Ascending aorta (tissue), 2 donors: ENCODE results near the gene ACOXL. TPM values are rescaled to one million over a fixed set of nuclear protein-coding genes. Genes with fewer than 3 reads are reported as not detected.

Experiments
- DNase-seq, 2 donors: peaks; one replicate each; pipeline ENCODE4 v3.0.0-alpha.2; 2019; ENCODE audit warnings: low spot score in 2 of 2
- H3K27ac ChIP-seq, 2 donors: fragments of 200-600 bp; sonication (generic); one replicate each; pipeline ENCODE4 v1.5.1; 2016 to 2017; ENCODE audit warnings: mild to moderate bottlenecking in 1 of 2
- H3K27me3 ChIP-seq: fragments of 200-600 bp; sonication (generic); one replicate; pipeline ENCODE4 v1.5.1; 2017
- H3K36me3 ChIP-seq, 2 donors: fragments of 200-600 bp; sonication (generic); one replicate each; pipeline ENCODE4 v1.5.1; 2016
- H3K4me1 ChIP-seq, 2 donors: fragments of 200-600 bp; sonication (generic); one replicate each; pipeline ENCODE4 v1.5.1; 2016 to 2017; ENCODE audit warnings: mild to moderate bottlenecking in 1 of 2
- H3K4me3 ChIP-seq, 2 donors: fragments of 200-600 bp; sonication (generic); one replicate each; pipeline ENCODE4 v1.5.1; 2016 to 2017; ENCODE audit warnings: mild to moderate bottlenecking in 1 of 2
- H3K9me3 ChIP-seq, 2 donors: fragments of 200-600 bp; sonication (generic); one replicate each; pipeline ENCODE4 v1.5.1; 2016
- intact Hi-C: fragments of 100-400 bp; cut with DNase I; formaldehyde crosslinking; loops from one replicate; pipeline ENCODE4 v1.15.1; 2023
- total RNA-seq: library from RNA; depleted of rRNA; stranded (reverse); fragments of >200 nt; gene quantifications from one replicate; pipeline ENCODE4 v1.1.0, GENCODE V29; 2016
- TF ChIP-seq, protein P1 (sequence below), 3 experiments: fragments of 200-600 bp in 2 of 3; fragments of 450-650 bp in 1 of 3; sonication (generic) in 2 of 3; IDR thresholded peaks; one replicate each; pipeline ENCODE4 v1.5.1; 2016 to 2019; ENCODE audit warnings: antibody characterized with exemption in 3 of 3, mild to moderate bottlenecking in 1 of 3, moderate library complexity in 1 of 3

The ACOXL gene
- total RNA-seq, 1 donor from 2014 or later, result not detected

DNA sequence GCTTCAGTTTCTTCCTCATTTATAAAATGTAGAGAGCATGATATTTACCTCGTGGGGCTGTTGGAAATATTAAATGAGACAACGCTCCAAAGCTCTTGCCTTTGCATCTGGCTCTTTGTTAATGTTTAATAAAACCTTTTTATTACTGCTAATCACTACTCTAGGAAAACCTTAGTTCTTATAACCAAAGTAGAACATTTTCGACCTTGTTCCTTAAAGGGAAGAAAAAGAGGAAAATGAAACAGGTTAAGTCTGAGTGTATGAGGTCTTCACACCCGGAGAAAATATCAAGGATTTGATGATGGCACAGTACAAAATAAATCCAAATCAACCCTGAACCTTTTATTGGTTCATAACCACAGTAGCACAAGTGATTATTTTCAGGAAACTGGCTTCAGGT lies 301.8 kb downstream of the ACOXL start:
- TF ChIP-seq, protein P1, sequence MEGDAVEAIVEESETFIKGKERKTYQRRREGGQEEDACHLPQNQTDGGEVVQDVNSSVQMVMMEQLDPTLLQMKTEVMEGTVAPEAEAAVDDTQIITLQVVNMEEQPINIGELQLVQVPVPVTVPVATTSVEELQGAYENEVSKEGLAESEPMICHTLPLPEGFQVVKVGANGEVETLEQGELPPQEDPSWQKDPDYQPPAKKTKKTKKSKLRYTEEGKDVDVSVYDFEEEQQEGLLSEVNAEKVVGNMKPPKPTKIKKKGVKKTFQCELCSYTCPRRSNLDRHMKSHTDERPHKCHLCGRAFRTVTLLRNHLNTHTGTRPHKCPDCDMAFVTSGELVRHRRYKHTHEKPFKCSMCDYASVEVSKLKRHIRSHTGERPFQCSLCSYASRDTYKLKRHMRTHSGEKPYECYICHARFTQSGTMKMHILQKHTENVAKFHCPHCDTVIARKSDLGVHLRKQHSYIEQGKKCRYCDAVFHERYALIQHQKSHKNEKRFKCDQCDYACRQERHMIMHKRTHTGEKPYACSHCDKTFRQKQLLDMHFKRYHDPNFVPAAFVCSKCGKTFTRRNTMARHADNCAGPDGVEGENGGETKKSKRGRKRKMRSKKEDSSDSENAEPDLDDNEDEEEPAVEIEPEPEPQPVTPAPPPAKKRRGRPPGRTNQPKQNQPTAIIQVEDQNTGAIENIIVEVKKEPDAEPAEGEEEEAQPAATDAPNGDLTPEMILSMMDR (IDR thresholded peaks at IDR 0.05), result no peak
- intact Hi-C loops, result no loop called here
- no peak for DNase-seq
- Histone ChIP-seq H3K4me1 (no peaks in the 10 kb centered on the region), H3K36me3 (no peaks in the 10 kb centered on the region), H3K4me3 (no peak overlapping the region), H3K9me3 (no peaks in the 10 kb centered on the region), H3K27ac (no peak overlapping the region), H3K27me3 (no peaks in the 10 kb centered on the region)

DNA sequence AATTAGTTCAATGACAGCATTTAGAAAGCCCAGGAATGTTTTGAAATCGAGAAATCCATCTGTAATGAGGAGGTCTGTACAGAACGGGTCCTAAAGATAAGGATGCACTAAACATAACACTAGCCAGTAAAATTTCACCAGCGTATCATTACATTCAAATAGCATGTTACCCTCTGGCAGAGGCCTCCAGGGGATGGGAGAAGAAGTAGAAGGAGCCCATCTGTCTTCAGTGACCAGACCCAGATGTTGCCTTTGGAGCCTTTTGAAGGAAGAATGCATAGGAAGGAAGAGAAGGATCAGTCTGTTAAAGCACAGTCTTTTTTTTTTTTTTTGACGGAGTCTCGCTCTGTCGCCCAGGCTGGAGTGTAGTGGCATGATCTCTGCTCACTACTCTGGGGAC lies 302.2 kb downstream of the ACOXL start:
- no peaks in the 10 kb centered on the region for H3K27me3 ChIP-seq
- intact Hi-C loops, result no loop called here
- H3K4me3 ChIP-seq, result no peak overlapping the region
- no peaks in the 10 kb centered on the region for H3K9me3 ChIP-seq
- TF ChIP-seq, protein P1 (IDR thresholded peaks at IDR 0.05), result no peak
- DNase-seq, result no peak
- no peaks in the 10 kb centered on the region for H3K36me3 ChIP-seq
- no peaks in the 10 kb centered on the region for H3K4me1 ChIP-seq
- H3K27ac ChIP-seq, result no peak overlapping the region

DNA sequence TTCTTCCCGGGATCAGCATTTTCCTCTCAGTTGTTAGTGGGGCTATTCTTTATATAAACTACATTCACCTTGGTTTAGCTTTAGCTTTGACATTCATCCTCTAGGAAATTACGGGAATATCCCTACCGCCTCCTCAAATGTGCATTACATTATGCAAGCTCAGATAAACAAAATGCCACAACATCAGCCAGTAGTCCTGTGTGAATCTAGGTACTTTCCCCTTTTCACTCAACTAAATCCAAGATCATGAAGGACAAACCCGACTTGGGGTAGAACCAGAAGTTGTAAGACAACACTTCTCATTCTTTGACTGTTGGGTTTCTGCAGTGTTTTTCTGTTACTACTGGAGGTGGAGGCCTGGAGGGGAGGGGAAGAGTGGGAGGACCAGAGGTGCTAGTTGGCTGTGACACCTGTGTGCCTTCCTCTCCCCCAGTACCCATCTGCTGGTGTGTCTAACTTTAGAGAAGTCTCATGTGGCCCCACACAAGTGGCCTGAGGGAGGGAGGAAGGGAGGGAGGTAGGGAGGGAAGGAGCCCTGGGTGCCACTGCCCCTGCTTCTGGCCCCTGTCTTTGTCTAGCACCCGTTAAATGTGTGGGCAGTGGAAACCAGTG lies 303.6 kb downstream of the ACOXL start:
- no peaks in the 10 kb centered on the region for H3K27me3 ChIP-seq
- TF ChIP-seq, protein P1 (IDR thresholded peaks at IDR 0.05), result no peak
- no peaks in the 10 kb centered on the region for H3K4me1 ChIP-seq

DNA sequence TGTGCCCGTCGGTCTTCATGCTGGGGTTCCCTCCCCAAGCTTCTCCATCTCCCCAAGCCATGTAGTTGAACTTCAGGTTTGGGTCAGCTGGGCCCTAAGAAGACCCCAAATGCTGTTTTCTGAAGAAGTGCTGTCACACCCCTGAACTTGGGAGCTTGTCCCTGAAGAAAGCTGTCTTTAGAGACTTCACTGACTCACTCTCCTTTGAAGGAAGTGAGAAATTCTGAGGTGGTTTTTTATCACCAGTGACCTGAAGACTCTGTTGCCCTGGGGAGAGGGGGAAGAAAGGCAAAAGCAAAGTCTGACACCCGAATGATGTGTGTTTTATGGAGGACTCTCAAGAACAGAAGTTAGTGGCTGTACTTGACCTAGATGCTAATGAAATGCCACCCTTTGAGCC lies 304.8 kb downstream of the ACOXL start:
- TF ChIP-seq, protein P1 (IDR thresholded peaks at IDR 0.05), result no peak
- no peak for DNase-seq
- Histone ChIP-seq H3K4me3 (no peak overlapping the region), H3K27me3 (no peaks in the 10 kb centered on the region), H3K4me1 (no peaks in the 10 kb centered on the region), H3K36me3 (no peaks in the 10 kb centered on the region), H3K27ac (no peak overlapping the region), H3K9me3 (no peaks in the 10 kb centered on the region)
- intact Hi-C loops, result no loop called here

More for the DNA sequence above, 303.6 kb downstream of the ACOXL start:
- Histone ChIP-seq H3K36me3 (no peaks in the 10 kb centered on the region), H3K9me3 (no peaks in the 10 kb centered on the region), H3K4me3 (no peak overlapping the region), H3K27ac (no peak overlapping the region)
- DNase-seq, result peak in 1 of 2 donors; percentile 13
- intact Hi-C loops, result no loop called here

DNA sequence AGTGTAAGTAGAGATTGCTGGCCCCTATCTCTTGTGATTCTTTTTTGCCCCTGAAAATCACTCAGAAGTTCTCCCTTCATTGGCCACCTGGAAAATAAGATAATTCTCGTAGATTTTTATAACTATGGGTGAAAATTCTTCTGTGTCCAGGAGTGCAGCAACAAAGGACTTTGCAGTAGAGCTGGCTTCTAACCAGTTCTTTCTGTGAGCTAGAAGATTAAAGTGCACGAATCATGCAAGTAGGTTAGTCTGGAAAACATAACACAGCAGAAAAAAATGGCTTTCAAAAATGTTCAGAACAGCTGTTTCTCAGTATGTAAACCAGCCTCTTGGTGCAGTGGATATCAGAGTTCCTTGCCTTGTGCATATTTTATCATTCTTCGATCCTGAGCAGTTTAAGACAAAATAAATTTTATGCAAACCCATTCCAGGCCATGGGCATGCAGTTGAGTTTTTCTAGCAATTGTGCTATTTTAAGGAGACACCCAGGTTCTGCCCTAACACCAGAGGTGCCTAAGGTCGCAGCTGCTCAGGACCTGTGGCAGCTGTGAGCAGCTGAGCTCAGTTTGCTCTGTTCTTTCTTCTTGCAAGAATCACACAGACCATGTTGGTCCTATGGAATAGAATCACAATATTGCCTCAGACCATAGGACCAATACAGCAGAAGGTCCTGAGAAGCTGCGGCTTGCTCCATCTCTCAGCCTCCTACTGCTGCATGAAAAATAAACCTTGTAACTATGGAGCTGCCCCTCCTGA lies 307.4 kb downstream of the ACOXL start:
- no peaks in the 10 kb centered on the region for H3K27me3 ChIP-seq
- DNase-seq, result peak in 1 of 2 donors; percentile 30
- intact Hi-C loops, result no loop called here
- TF ChIP-seq, protein P1 (IDR thresholded peaks at IDR 0.05), result no peak
- no peaks in the 10 kb centered on the region for H3K36me3 ChIP-seq
- no peak overlapping the region for H3K4me3 ChIP-seq
- H3K4me1 ChIP-seq, result no peaks in the 10 kb centered on the region
- no peak overlapping the region for H3K27ac ChIP-seq
- H3K9me3 ChIP-seq, result no peaks in the 10 kb centered on the region
